GM12873 (cell line): ENCODE data around the gene ACER1.
A peak's percentile ranks its signal among the peaks of the same experiment; 100 is the strongest.

Source experiments
- TF ChIP-seq, protein P1 (sequence below): IDR thresholded peaks from 2 replicates; pipeline ENCODE4 v1.5.1; 2012; ENCODE audit warnings: low read depth, mild to moderate bottlenecking, moderate library complexity, low read length, control low read depth; ENCODE audit not compliant: insufficient read depth; ENCODE audit errors: missing control alignments

The ACER1 gene

DNA sequence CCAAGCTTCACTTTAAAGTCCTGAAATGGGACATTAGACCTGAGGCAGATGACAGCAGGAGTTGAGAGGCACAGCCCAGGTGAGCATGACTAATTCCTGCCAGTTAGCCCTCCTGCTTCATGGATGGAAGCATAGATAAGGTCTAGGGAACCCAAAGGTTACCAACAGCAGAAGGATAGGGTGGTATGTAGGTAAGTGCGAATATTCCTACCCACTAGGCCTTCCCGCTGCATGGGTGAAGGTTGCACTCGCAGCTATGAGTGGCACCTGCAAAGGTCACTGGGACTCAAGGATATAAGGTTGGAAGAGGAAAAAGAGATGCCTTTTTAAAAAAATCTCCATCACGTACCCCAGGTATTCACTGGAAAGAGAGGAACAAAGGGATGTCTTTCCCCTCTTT lies 41.4 kb downstream of the ACER1 start:
- TF ChIP-seq, protein P1, sequence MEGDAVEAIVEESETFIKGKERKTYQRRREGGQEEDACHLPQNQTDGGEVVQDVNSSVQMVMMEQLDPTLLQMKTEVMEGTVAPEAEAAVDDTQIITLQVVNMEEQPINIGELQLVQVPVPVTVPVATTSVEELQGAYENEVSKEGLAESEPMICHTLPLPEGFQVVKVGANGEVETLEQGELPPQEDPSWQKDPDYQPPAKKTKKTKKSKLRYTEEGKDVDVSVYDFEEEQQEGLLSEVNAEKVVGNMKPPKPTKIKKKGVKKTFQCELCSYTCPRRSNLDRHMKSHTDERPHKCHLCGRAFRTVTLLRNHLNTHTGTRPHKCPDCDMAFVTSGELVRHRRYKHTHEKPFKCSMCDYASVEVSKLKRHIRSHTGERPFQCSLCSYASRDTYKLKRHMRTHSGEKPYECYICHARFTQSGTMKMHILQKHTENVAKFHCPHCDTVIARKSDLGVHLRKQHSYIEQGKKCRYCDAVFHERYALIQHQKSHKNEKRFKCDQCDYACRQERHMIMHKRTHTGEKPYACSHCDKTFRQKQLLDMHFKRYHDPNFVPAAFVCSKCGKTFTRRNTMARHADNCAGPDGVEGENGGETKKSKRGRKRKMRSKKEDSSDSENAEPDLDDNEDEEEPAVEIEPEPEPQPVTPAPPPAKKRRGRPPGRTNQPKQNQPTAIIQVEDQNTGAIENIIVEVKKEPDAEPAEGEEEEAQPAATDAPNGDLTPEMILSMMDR: no peak

GRCh38 chr19:6288737-6289136 lies 44.7 kb downstream of the ACER1 start:
- TF ChIP-seq, protein P1: no peak

- TF ChIP-seq, protein P1: no peak
These were observed 46.0 kb downstream of the ACER1 start for GRCh38 chr19:6287269-6287885.

GRCh38 chr19:6286676-6287075 lies 46.7 kb downstream of the ACER1 start:
- TF ChIP-seq, protein P1: no peak

DNA sequence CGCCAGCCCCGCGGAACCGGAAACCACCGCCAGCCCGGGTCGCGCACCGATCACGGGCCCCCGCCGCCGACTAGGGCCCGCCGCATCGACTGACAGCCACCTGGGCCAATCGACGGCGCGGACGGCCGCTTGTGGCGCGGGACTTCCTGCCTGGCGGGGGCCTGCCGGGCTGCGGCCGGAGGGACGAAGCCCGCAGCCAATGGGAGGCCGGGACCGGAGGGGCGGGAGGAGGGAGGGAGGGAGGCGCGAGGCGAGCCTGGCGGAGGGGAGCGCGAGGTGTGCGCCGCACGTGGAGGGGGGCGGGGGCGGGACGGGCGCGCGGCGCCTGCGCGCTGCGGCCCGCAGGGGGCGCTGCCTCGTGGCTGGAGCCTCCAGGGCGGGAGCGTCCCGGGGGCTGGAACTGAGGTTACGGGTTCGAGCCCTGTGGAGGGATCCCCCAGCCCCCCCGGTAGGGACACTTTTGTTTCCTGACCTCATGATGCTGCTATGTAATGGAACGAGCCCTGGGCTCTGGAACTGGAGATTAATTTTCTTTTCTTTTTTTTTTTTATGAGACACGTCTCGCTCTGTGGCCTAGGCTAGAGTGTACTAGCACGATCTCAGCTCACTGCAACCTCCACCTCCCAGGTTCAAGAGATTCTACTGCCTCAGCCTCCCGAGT lies 53.4 kb downstream of the ACER1 start, which contains the start of gene MLLT1:
MLLT1 (minus strand) TSS at position 45 of the 661 bp plus-strand sequence. CDS start 191 bp downstream, outside the sequence.
- TF ChIP-seq, protein P1: peak; percentile 79

- TF ChIP-seq, protein P1: no peak
These were observed 53.8 kb downstream of the ACER1 start for GRCh38 chr19:6279620-6279930.

- TF ChIP-seq, protein P1: no peak
These were observed 54.4 kb downstream of the ACER1 start for GRCh38 chr19:6278740-6279619.
